Left renal pelvis (tissue), 4 donors: ENCODE measurements around the gene ZNF28. TPM values are rescaled to one million over a fixed set of nuclear protein-coding genes. Genes with fewer than 3 reads are reported as not detected.
"Not testable (repeated sequence)": the region's sequence is repeated elsewhere in the genome, so short reads cannot be mapped to it uniquely, and the experiment has no call there.

Experiments used
- DNase-seq, 4 donors: peaks; one replicate each; pipeline ENCODE4 v3.0.0-alpha.2; 2013; ENCODE audit warnings: low read depth in 4 of 4, low spot score in 3 of 4
- polyA plus RNA-seq, 4 donors: library from polyadenylated mRNA; unstranded; fragments of 120-200 nt; gene quantifications; one replicate each; pipeline ENCODE4 v1.2.1, GENCODE V29; 2013; ENCODE audit not compliant: insufficient read length in 4 of 4

Gene ZNF28
- 10 to 100 TPM; 13.6 to 24.7 (median 21.8) TPM for polyA plus RNA-seq

- peak; percentile 10 to 27 (median 18) for DNase-seq
These were observed at the start of gene ZNF28 for GRCh38 chr19:52821204-52821960. TSS of gene ZNF28 (minus strand) at chr19:52821633. CDS start at chr19:52817958, 3,675 bp downstream.

GRCh38 chr19:52868031-52868430, 46.6 kb upstream of the ZNF28 start:
- not testable (repeated sequence) for DNase-seq

- peak; percentile 16 to 39 (median 32) for DNase-seq
These were observed 36.2 kb upstream of the ZNF28 start, which contains the start of gene ZNF468 for GRCh38 chr19:52857378-52858191. TSS of gene ZNF468 (minus strand) at chr19:52857619. CDS start at chr19:52854272, 3,347 bp downstream.

DNA sequence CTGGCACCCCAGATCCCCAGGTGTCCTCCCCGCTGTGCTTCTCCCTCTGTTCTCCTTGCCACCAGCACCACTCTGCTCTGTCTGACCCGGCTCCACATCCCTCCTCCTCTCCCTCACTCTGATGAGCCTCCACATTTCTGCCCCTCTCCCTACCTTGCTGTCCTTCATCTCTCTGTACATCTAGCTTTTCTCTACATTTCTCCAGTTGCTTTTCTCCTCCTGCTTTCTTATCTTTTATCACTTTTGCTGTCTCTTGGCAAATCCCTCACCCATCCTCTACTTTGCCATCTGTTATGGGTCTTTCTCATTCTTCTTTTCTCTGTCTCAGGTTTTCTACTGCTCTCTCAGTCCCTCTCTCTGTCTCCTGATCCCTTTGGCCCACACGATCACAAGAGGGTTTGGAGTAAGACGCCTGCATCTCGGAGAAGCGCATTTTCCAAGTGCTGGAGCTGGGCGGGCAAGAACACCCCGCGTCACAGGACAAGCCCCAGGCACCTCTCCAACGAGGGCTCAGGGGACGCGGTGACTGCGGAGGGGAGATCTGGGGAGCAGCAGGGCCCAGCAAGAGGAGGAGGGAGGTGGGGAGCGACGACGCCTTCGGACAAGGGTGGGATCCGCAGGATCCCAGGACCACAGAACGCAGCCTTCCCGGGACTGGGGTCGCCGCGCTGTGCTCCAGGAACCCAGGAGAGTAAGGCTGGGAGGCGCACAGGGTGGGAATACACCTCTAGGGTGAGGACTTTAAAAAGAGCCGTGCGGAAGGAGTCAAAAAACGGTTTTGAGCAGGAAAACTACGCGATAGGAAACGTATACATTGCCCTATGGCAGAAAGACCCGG, 35.3 kb upstream of the ZNF28 start:
- not testable (repeated sequence) for DNase-seq

- DNase-seq, result not testable (repeated sequence)
These were observed 25.9 kb upstream of the ZNF28 start for GRCh38 chr19:52847352-52847751.

DNA sequence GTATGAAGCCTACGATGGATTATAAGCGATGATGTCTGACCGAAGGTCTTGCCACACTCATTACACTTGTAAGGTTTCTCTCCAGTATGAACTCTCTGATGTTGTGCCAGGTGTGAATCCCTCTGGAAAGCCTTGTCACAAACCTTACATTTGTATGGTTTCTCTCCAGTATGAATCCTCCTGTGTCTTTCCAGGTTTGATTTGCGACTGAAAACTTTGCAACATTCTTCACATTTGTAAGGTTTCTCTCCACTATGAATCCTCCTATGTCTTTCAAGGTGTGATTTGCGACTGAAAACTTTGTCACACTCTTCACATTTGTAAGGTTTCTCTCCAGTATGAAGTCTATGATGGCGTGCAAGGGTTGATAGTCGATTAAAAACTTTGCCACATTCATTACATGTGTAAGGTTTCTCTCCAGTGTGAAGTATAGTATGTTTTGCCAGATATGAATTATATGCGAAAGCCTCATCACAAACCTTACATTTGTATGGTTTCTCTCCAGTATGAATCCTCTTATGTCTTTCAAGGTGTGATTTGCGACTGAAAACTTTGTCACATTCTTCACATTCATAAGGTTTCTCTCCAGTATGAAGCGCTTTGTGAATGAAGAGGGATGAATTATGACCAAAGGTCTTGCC, 19.5 kb upstream of the ZNF28 start:
- not testable (repeated sequence) for DNase-seq

DNA sequence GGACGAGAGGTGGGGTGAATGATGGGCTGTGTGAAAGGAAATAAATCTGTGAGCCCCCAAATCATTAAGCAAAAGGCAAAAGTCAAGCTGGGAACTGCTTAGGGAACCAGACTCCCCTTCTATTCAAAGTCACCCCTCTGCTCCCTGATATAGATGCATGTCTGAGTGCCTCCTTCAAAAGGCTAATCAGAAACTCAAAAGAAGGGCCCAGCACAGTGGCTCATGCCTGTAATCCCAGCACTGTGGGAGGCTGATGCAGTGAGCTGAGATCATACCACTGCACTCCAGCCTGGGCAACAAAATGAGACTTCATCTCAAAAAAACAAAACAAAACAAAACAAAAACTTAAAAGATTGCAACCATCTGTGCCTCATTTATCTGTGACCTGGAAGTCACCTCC, 12.9 kb upstream of the ZNF28 start:
- not testable (repeated sequence) for DNase-seq

GRCh38 chr19:52833541-52833940, 12.1 kb upstream of the ZNF28 start:
- not testable (repeated sequence) for DNase-seq

DNA sequence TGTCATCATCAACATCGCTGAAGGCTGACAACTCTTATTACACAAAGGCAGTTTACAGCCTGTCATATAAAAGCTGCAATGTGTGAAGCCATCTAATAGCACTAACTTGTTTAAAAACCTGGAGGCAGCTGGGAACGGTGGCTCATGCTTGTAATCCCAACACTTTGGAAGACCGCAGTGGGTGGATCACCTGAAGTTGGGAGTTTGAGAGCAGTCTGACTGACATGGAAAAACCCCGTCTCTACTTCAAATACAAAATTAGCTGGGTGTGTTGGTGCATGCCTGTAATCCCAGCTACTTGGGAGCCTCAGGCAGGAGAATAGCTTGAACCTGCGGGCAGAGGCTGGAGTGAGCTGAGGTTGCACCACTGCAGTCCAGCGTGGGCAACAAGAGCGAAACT, 8.4 kb upstream of the ZNF28 start:
- DNase-seq, result not testable (repeated sequence)

DNA sequence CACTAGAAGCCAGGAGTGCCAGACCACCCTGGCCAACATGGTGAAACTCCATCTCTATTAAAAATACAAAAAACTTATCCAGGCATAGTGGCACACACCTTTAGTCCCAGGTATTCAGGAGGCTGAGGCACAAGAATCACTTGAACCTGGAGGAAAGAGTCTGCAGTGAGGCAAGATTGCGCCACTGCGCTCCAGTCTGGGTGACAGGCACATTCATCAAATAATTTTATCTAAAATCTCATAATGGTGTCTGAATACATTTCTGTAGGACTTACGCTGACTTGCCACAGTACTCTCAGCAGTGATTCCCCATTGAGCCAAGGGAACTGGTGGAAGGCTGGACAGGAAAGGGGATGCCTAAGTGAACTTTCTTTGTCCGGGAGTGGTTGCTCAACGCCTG, 4.3 kb upstream of the ZNF28 start:
- no peak for DNase-seq

GRCh38 chr19:52823676-52824075, 2.2 kb upstream of the ZNF28 start:
- no peak for DNase-seq

- not testable (repeated sequence) for DNase-seq
These were observed 795 bp downstream of the ZNF28 start for GRCh38 chr19:52820472-52821203.

DNA sequence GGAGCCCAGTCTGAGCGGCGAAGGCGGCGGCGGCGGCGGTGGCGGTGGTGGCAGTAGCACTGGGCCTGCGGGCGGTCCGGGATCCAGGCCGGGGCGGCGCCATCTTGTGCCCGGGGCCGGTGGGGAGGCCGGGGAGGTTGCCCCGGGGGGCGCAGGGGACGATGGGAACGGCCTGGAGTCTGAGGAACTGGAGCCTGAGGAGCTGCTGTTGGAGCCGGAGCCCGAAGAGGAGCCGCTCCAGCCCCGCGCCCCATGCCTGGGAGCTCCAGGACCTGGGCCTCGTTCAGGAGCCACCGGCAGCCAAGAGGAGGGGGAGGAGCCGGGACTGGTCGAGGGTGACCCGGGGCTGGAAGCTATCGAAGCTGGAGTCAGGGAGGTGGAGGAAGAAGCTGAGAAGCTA, 11.6 kb downstream of the ZNF28 start:
- DNase-seq, result no peak

DNA sequence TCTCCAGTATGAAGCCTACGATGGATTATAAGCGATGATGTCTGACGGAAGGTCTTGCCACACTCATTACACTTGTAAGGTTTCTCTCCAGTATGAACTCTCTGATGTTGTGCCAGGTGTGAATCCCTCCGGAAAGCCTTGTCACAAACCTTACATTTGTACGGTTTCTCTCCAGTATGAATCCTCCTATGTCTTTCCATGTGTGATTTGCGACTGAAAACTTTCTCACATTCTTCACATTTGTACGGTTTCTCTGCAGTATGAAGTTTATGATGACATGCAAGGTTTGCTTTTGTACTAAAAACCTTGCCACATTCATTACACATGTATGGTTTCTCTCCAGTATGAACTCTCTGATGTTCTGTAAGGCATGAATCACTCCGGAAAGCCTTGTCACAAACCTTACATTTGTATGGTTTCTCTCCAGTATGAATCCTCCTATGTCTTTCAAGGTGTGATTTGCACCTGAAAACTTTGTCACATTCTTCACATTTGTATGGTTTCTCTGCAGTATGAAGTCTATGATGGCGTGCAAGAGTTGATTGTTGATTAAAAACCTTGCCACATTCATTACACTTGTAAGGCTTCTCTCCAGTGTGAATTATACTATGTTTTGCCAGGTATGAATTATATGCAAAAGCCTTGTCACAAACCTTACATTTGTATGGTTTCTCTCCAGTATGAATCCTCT, 21.3 kb downstream of the ZNF28 start:
- not testable (repeated sequence) for DNase-seq

DNA sequence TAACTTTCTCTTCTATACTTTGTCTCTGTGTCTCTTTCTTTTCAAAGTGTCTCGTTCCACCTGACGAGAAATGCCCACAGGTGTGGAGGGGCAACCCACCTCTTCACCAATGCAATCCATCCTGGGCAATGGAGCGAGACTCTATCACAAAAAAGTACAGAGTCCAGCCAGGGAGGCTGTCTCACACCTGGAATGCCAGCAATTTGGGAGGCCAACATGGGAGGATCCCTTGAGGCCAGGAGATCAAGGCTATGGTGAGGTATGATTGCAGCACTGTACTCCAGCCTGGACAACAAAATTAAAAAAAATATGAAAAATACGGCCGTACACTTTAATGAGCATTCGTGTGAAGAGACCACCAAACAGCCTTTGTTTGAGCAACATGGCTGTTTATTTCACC, 32.0 kb downstream of the ZNF28 start:
- no peak for DNase-seq

DNA sequence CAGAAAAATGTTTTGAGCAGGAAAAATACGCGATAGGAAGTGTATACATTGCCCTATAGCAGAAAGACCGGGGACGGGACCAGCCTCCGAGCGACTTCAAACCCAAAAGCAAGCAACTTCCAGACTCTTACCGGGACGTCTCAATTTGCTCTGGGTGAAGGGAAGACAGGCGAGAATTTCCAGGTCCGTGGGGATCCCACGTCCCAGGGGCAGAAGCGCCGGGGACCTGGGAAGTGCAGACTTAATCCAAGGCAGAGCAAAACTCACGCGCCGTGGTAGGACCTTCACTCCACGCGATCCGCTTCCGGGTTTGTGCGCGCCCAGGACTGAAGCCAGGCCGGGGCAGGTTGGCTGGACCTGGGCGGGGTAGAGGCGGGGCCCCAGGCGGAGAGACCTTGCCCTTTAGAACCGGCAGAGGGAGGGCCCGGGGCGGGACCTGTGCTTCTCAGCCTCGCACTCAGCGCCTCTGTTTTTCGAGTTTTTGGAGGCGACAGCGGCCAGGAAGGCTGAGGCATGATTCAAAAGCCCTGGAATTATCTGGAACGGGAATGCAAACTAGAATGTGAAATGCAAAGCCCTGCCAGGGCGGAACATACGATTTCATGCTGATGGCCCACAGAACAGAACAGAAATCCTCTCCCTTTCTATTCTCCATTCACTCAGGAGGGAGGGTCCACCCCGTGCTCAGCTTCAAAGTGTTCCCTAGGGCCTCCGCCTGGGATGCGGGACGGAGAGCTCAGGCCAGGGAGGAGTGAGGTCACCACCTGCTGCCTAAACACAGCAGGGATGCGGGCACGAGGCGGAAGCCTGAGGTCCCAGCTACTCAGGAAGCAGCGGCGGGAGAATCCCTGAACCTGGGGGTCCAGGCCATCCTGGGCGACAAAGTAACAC, 34.7 kb downstream of the ZNF28 start, which contains the start of gene ZNF600:
ZNF600 (minus strand) TSS at position 328 of the 891 bp plus-strand sequence. CDS start 7,903 bp downstream, outside the sequence.
- peak in 2 of 4 donors; percentile 14 to 44 for DNase-seq

DNA sequence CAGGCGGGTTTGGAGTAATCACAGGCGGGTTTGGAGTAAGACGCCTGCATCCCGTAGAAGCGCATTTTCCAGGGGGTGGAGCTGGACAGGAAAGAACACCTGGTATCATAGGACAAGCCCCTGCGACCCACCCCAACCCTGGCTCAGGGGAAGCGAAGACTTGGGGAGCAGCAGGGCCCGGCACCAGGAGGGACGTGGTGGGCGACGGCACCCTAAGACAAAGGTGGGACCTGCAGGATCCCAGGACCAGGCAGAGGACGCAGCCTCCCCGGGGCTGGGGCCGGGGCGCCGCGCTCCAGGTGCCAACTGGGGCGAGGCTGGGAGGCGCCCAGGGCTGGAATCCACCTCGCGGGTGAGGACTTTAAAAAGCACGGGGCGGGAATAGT, 35.4 kb downstream of the ZNF28 start:
- DNase-seq, result no peak

DNA sequence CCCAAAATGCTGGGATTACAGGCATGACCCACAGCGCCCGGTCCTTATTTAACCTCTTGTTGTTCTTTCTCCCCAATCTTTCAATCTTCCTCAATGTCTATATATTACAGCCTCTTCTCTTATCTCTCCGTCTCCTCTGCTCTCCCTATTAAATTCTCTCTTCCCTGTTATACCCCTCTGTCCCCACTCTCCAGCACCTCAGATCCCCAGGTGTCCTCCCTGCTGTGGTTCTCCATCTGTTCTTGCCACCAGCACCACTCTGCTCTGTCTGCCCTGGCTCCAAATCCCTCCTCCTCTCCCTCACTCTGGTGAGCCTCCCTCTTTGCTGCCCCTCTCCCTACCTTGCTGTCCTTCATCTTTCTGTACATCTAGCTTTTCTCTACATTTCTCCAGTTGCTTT, 35.9 kb downstream of the ZNF28 start:
- no peak for DNase-seq
